ENCODE measurements around the gene MTERF4. TPM values are rescaled to one million over a fixed set of nuclear protein-coding genes. Genes with fewer than 3 reads are reported as not detected.

Gene MTERF4, protein sequence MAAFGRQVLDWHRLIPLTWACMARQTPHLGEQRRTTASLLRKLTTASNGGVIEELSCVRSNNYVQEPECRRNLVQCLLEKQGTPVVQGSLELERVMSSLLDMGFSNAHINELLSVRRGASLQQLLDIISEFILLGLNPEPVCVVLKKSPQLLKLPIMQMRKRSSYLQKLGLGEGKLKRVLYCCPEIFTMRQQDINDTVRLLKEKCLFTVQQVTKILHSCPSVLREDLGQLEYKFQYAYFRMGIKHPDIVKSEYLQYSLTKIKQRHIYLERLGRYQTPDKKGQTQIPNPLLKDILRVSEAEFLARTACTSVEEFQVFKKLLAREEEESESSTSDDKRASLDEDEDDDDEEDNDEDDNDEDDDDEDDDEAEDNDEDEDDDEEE
- 30.3 and 32.4 TPM in 2 replicates for total RNA-seq (2014; rRNA removed; shearing (Covaris generic))

DNA sequence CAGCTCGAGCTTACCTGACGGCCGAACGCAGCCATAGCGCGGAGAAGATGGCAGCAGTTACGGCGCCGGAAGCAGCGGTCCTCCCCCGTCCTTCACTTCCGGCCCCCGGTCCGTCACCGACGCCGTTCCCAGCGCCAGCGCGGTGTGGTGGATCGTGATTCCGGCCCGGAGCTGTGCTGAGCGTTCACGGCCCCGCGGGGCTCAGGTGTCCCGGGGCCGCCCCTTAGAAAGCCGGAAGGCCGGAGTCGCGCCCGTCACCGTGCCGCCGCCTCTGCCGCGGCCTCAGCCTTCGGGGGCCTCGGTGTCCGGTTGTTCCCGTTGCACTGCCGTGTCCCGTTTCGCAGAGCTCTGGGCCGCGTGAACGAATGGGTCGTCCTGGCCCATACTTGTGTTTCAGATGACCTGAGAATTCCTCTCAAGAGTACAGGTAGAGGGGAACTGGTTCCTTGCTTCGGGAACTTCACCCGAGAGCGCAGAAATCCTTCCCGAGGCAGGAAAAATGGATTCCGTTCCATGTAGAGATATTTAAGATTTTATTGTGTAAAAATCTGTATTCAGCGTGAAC, at the start of gene MTERF4:
Gene MTERF4, minus strand, starts transcription at position 49 of the 565 bp plus-strand sequence. Its CDS starts 14 bp downstream, at position 35.
- DNase-seq: peak; percentile 95
- H3K27me3 ChIP-seq (ENCODE audit: control insufficient read depth, insufficient read depth, low read length): no peaks in the 10 kb centered on the region
- H3K36me3 ChIP-seq (replicated peaks; ENCODE audit: control insufficient read depth, insufficient read depth, low read length): peaks cover 8% of the 10 kb centered on the region
- peak within 1 kb of the TSS; percentile 60 for H3K4me3 ChIP-seq (ENCODE audit: insufficient read depth, low read depth, low read length)

DNA sequence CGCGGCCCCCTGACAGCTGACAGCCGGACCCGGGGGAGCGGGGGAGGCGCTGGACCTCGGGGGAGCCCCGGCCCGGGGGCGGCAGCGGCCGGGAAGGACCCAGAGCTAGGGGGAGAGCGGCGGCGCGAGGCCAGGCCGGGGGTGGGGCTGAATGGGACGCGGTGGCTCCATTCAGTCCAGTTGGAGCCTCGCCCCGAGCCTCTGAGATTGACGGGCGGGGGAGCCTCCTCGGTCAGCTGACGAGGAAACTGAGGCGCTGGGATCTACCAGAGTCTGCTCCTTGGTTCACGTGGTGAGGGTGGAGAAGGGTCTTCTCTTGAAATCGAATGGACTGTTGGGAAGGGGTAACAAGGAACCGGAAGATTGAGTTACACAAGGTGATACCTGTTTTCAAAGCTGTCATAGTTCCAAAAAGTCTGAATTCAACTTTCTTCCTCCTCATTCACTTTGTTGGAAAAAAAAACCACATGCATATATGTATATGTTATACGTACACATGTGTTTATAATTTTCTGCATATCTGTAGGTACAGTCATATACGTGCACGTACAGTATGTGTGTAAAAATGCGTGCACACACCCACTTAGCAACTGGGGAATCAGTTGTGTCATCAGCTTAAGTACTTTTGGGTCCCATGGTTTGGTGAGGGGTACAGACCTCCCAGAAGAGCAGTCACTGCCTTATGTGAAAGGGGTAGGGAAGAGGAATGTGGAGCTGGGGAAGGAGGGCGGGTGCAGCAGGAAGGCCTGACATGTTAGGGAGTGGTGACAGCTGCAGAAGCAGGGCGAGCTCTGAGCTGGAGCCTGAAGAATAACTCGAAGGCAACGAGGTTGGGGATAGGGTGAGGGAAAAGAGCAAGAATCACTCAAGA, 48.8 kb upstream of the MTERF4 start:
- no peak for DNase-seq
- Histone ChIP-seq H3K36me3 (replicated peaks; ENCODE audit: control insufficient read depth, insufficient read depth, low read length) (no peaks in the 10 kb centered on the region), H3K4me3 (ENCODE audit: insufficient read depth, low read depth, low read length) (peak overlapping the region; percentile 90), H3K27me3 (ENCODE audit: control insufficient read depth, insufficient read depth, low read length) (peaks cover 8% of the 10 kb centered on the region; the same call in 1 of the 2 replicates)

DNA sequence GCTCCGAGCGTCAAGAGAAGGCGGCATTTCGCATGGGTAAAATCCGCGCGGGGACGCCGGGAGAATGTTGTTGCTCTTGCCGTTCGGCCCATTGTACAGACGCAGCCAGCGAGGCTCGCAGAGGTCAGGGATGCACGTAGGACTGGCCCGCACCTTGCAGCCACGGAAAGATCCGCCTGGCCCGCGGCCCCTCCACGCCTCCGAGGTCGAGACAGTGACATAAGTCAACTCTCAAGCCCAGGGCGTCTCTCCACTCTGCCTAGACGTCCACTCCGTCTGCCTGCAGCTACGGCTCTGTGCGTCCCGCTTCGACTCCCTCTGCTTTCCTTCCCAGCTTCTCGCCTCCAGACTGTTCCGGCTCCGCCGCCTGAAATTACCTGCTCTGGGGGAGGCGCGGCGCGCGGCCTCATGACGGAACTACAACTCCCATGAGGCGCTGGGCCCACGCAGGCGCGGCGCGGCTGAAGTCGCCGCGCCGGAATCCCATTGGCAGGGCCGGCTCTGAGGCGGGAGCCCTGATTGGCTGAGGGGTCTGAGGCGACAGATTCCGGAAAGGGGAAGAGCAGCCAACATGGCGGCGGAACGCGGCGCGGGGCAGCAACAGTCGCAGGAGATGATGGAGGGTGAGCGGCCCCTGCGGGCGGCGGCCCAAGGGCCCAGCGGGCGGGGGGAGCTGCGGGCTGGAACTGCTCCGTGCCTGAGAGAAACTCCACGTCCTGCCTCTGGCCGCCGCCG, 48.0 kb upstream of the MTERF4 start, which contains the start of gene PPP1R7:
Gene PPP1R7, plus strand, starts transcription at position 543 of the 735 bp plus-strand sequence. Its CDS starts 29 bp downstream, at position 572.
- Histone ChIP-seq H3K4me3 (ENCODE audit: insufficient read depth, low read depth, low read length) (peak within 1 kb of the TSS; percentile 90), H3K27me3 (ENCODE audit: control insufficient read depth, insufficient read depth, low read length) (peaks cover 8% of the 10 kb centered on the region; the same call in 1 of the 2 replicates), H3K36me3 (replicated peaks; ENCODE audit: control insufficient read depth, insufficient read depth, low read length) (no peaks in the 10 kb centered on the region)
- peak; percentile 99 for DNase-seq

DNA sequence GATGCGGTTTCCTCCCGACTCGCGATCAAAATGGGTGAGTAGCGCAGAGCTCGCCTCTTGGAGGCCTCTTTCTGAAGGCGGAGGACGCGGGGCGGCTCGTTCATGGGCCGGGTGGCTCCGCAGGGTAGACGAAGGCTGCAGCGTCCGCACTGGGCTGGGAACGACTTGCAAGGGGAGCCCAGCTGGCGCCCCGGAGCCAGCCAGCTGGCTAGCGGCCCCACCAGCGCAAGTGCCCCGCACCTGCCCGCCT, 47.5 kb upstream of the MTERF4 start:
- no peaks in the 10 kb centered on the region for H3K36me3 ChIP-seq (replicated peaks; ENCODE audit: control insufficient read depth, insufficient read depth, low read length)
- no peak for DNase-seq
- H3K27me3 ChIP-seq (ENCODE audit: control insufficient read depth, insufficient read depth, low read length): peaks cover 8% of the 10 kb centered on the region; the same call in 1 of the 2 replicates
- H3K4me3 ChIP-seq (ENCODE audit: insufficient read depth, low read depth, low read length): peak overlapping the region; percentile 90

DNA sequence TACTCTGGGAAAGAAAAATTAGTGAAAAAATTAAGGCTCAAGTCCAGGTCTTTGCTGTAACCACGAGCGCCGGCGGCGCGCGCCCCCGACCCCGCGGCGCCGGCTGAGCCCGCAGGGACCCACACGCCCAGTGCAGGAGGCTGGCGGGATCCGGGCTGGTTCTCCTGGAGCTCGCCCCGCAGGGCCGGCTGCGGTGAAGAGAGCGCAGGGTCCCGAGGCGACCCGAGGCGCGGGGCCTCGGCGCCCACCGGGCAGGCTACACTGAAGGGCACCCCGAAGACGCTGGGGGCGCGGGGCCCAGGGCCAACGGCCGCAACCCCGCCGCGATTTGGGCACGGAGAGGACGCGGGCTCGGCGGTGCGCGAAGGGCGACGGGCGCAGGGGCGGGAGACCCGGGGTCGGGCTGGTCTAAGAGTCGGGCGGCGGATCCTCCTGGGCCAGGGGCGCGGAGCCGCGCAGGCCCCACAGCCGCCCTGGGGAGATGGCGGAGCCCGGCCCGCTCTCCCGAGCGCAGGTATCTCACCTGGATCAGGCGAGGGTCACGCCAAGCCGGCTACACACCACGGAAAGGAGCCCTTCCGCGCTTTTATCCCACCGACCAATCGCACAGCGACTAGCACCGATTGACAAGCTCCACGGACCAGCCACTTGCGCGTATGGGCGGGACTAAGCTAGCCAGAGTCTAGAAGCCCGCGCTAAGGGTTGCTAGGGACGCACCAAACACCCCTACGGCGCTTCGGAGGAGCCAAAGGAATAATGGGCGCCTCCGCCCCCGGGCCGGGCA, 47.0 kb upstream of the MTERF4 start, which contains the start of gene PASK:
Gene PASK, minus strand, starts transcription at position 582 of the 784 bp plus-strand sequence. CDS start 6,440 bp downstream, outside the sequence.
- H3K4me3 ChIP-seq (ENCODE audit: insufficient read depth, low read depth, low read length): peak within 1 kb of the TSS; percentile 90
- peaks cover 8% of the 10 kb centered on the region; the same call in 1 of the 2 replicates for H3K27me3 ChIP-seq (ENCODE audit: control insufficient read depth, insufficient read depth, low read length)
- peak; percentile 98 for DNase-seq
- H3K36me3 ChIP-seq (replicated peaks; ENCODE audit: control insufficient read depth, insufficient read depth, low read length): no peaks in the 10 kb centered on the region

DNA sequence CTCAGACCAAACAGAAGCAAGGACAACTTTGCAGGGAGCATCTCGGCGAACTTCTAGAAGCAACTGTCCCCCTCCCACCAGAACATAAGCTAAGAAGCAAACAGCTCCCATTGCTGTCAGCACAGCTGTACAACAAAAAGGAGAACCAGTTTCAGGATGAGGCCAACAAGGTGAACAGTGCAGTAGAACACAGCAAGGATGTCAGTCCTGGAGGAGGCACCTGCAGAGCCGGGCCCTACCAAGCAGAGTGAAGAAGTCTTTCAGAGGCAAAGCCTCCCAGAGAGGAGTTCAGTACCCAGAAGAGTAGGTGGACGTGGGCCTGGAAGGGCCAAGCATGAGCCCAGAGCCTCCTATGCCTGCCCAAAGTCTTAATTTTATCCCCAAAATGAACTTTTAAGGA, 46.2 kb upstream of the MTERF4 start:
- H3K4me3 ChIP-seq (ENCODE audit: insufficient read depth, low read depth, low read length): peak overlapping the region; percentile 90
- H3K27me3 ChIP-seq (ENCODE audit: control insufficient read depth, insufficient read depth, low read length): peaks cover 8% of the 10 kb centered on the region; the same call in 1 of the 2 replicates
- H3K36me3 ChIP-seq (replicated peaks; ENCODE audit: control insufficient read depth, insufficient read depth, low read length): no peaks in the 10 kb centered on the region
- DNase-seq: no peak

DNA sequence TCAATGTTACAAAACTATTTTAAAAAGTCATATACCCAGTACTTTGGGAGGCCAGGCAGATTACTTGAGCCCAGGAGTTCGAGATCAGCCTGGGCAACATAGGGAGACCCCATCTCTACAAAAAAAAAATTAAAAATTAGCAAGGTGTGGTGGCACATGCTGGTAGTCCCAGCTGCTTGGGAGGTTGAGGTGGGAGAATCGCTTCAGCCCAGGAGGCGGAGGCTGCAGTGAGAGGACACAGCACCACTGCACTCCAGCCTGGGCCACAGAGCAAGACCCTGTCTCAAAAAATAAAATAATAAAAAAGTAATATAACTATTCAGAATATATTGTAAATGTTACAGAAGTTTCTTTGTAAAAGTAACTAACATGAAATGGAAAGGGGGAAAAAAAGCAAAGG, 45.2 kb upstream of the MTERF4 start:
- H3K36me3 ChIP-seq (replicated peaks; ENCODE audit: control insufficient read depth, insufficient read depth, low read length): peaks cover 2% of the 10 kb centered on the region; the same call in 1 of the 2 replicates
- H3K4me3 ChIP-seq (ENCODE audit: insufficient read depth, low read depth, low read length): no peak overlapping the region
- peaks cover 8% of the 10 kb centered on the region; the same call in 1 of the 2 replicates for H3K27me3 ChIP-seq (ENCODE audit: control insufficient read depth, insufficient read depth, low read length)
- DNase-seq: no peak

DNA sequence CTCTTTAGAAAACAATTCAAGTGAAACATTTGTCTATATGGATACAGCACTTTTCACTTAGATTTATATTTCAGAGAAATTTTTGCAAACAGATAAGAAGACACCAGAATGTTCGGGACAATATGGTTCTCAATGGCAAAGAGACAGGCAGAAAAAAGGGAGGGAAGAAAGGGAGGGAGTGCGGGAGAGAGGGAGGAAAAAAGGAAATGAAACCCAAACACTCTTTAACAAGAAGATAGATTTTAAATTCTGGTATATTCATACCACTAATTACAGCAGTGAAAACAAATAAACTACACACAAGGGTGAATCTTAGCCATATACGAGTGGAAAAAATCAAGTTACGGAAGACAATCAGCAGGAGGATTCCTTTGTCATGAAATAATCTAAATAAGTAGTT, 44.2 kb upstream of the MTERF4 start:
- peaks cover 8% of the 10 kb centered on the region; the same call in 1 of the 2 replicates for H3K27me3 ChIP-seq (ENCODE audit: control insufficient read depth, insufficient read depth, low read length)
- DNase-seq: no peak
- no peak overlapping the region for H3K4me3 ChIP-seq (ENCODE audit: insufficient read depth, low read depth, low read length)
- peaks cover 6% of the 10 kb centered on the region for H3K36me3 ChIP-seq (replicated peaks; ENCODE audit: control insufficient read depth, insufficient read depth, low read length)

DNA sequence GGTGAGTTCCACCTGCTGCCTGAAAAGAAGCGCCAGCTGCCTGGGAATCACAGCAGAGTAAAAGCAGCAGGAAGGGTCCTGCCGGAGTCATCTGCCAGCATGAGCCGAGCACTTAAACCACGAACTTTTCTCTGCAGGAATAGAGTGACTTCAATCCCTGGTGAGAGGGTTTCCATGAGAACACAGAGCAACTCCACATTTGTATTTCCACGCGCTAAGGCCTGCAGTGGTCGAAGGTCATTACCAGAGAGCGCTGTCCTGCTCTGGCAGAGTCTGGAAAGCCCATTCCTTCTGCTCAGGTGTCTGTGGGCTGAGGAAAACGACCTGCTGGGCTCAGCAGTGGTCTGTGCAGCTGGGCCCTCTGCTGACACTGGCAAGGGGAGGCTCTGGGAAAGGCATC, 40.5 kb upstream of the MTERF4 start:
- no peak for DNase-seq
- Histone ChIP-seq H3K36me3 (replicated peaks; ENCODE audit: control insufficient read depth, insufficient read depth, low read length) (peaks cover 13% of the 10 kb centered on the region), H3K27me3 (ENCODE audit: control insufficient read depth, insufficient read depth, low read length) (no peaks in the 10 kb centered on the region), H3K4me3 (ENCODE audit: insufficient read depth, low read depth, low read length) (no peak overlapping the region)

DNA sequence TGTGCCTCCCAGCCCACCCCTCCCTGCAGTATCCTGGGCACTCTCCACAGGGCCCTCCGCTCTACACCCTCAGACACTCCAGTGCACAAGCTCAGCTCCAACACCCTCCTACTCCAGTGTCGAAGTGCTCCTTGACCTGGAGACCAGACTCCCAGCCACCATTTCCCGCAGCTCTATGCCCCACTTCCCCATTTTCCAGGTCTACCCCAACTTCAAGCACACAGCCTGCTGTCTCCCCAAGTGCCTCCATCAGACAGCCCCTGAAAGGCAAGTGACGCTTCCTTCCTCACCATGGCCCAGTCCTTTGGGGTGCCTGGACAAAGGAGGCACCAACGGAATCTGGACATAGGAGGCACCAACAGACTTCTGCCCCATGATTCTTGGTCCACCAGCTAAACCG, 40.0 kb upstream of the MTERF4 start:
- H3K4me3 ChIP-seq (ENCODE audit: insufficient read depth, low read depth, low read length): no peak overlapping the region
- H3K36me3 ChIP-seq (replicated peaks; ENCODE audit: control insufficient read depth, insufficient read depth, low read length): peaks cover 13% of the 10 kb centered on the region
- DNase-seq: no peak
- H3K27me3 ChIP-seq (ENCODE audit: control insufficient read depth, insufficient read depth, low read length): no peaks in the 10 kb centered on the region

DNA sequence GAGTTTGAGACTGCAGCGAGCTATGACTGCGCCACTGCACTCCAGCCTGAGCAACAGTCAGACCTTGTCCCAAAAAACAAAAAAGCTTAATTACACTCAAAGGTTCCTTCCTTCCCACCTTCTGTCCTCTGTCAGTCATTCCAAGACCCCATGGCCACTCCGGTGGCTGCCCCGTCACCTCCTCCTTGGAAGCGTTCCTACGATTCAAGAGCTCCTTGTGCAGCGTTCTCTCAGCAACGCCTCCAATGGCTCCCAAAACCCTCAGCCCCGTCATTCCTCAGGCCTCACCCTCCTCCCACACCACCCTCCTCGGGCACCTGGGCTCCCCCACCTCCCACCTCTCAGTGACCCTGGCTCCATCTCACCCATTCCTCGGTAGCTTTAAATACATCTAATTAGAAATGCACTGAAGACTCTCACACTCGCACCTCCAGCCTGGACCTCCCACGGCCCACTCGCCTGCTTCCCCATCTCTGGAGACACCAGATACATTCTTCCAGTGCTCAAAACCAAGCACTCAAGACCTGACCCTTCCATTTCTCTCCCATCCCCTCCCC, 39.2 kb upstream of the MTERF4 start:
- Histone ChIP-seq H3K27me3 (ENCODE audit: control insufficient read depth, insufficient read depth, low read length) (no peaks in the 10 kb centered on the region), H3K4me3 (ENCODE audit: insufficient read depth, low read depth, low read length) (no peak overlapping the region), H3K36me3 (replicated peaks; ENCODE audit: control insufficient read depth, insufficient read depth, low read length) (peaks cover 15% of the 10 kb centered on the region)
- DNase-seq: no peak

DNA sequence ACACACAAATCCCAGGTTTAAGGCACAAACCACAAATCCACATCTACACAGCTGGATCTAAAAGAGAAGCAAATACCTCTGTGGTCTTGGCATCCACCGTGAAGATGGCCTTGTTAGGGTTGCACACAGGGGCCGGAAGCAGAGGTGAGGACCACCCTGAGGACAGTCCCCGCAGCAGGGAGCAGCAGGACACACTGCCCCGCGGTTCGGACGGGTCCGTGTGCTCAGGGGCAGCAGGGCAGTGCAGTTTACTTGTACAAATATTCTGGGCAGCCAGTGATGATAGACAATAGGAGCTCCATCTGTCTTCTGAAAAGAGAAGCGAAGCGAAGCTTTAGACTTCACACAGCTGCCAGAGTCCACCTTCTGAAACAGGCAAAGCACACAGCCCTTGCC, 38.4 kb upstream of the MTERF4 start:
- peaks cover 16% of the 10 kb centered on the region for H3K36me3 ChIP-seq (replicated peaks; ENCODE audit: control insufficient read depth, insufficient read depth, low read length)
- no peak for DNase-seq
- H3K27me3 ChIP-seq (ENCODE audit: control insufficient read depth, insufficient read depth, low read length): no peaks in the 10 kb centered on the region
- H3K4me3 ChIP-seq (ENCODE audit: insufficient read depth, low read depth, low read length): no peak overlapping the region
